ENCODE data around the gene POLR1A.

The POLR1A gene

DNA sequence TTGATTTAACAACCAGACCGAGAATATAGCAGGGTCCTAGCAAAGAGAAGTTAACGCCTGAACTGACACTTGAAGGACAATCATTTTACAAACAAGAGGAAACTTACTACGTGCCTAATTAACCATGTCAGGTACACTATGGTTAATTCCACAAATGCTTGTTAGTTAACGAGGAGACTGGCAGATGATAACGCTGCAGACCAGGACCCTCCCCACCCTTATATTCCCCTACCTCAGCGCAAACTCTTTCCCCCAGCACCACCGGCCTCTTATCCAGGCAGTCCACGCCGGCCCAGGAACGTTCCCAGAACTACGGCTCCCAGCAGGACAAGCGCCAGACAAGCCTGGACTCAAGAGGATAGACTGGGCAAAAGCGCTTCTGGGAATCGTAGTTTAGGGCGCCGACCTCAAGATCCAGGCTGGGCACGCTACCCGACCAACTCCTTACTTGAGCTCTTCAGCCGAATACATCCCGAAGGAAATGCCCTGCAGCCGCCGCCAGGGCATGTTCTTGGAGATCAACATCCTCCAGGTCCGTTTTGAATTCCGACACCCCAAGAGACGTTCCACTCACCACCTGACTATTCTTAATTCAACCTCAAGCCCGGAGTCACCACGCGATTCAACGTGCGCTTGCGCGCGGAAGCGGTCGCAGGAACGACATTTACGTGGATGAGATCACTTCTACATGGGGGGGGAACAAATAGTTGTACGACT lies at the start of gene POLR1A:
TSS of gene POLR1A (minus strand) at position 635 of the 717 bp plus-strand sequence. CDS start at position 525, 110 bp downstream.
- peak; percentile 68 to 74 (median 70) for DNase-seq (ENCODE audit: low read depth in 3 of 3)

GRCh38 chr2:86150502-86150901 lies 44.8 kb upstream of the POLR1A start:
- no peak for DNase-seq (ENCODE audit: low read depth in 3 of 3)

GRCh38 chr2:86147793-86148192 lies 42.1 kb upstream of the POLR1A start:
- DNase-seq (ENCODE audit: low read depth in 3 of 3), result no peak

- no peak for DNase-seq (ENCODE audit: low read depth in 3 of 3)
Measured at GRCh38 chr2:86143926-86144685, 38.4 kb upstream of the POLR1A start.

- no peak for DNase-seq (ENCODE audit: low read depth in 3 of 3)
Measured at GRCh38 chr2:86143307-86143706, 37.6 kb upstream of the POLR1A start.

GRCh38 chr2:86142436-86143257 lies 37.0 kb upstream of the POLR1A start:
- DNase-seq (ENCODE audit: low read depth in 3 of 3), result no peak

- DNase-seq (ENCODE audit: low read depth in 3 of 3), result no peak
Measured at GRCh38 chr2:86140969-86141392, 35.3 kb upstream of the POLR1A start.

GRCh38 chr2:86139981-86140380 lies 34.3 kb upstream of the POLR1A start:
- no peak for DNase-seq (ENCODE audit: low read depth in 3 of 3)

- peak in 1 of 3 donors; percentile 10 for DNase-seq (ENCODE audit: low read depth in 3 of 3)
Measured at GRCh38 chr2:86138736-86139625, 33.3 kb upstream of the POLR1A start.

- no peak for DNase-seq (ENCODE audit: low read depth in 3 of 3)
Measured at GRCh38 chr2:86136141-86136540, 30.5 kb upstream of the POLR1A start.

DNA sequence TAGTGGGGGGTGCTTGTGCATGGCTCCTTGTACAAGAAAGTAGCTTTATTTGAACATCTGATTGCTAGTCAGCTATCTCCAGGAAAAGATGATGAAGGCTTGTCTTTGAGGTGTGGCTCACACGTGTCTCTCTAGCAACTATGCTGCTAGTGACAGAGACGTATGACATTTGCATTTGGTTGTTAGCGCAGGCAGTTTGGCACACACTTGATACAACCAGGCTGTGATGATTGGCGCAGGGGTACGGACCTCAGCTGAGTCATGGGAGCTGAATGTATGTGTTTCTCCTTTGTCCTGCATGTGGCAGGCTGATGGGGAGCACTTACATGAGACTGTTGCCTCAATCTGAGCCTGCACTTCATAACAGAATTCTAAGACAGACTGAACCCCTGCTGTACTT lies 30.0 kb upstream of the POLR1A start:
- DNase-seq (ENCODE audit: low read depth in 3 of 3), result no peak

GRCh38 chr2:86134709-86135108 lies 29.0 kb upstream of the POLR1A start:
- DNase-seq (ENCODE audit: low read depth in 3 of 3), result no peak

DNA sequence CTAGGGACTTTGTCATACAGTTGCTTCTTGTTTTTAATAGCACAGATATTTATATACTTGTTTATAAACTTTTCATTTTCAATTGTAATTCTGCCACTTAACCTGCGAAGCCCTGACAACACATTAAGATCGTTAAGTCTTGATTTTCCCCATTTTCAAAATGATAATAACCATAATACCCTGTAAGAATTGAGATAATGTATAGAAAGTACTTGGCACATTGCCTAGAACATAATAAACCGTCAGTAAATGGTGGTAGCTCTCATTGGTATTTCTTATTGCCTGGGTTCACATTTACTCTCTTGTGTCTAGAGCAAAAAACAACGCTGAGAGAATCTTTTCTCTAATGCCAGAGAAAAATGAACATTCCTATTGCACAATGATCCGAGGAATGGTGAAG lies 19.0 kb upstream of the POLR1A start:
- DNase-seq (ENCODE audit: low read depth in 3 of 3), result no peak

- no peak for DNase-seq (ENCODE audit: low read depth in 3 of 3)
Measured at GRCh38 chr2:86123328-86123925, 17.7 kb upstream of the POLR1A start.

GRCh38 chr2:86118130-86118529 lies 12.4 kb upstream of the POLR1A start:
- no peak for DNase-seq (ENCODE audit: low read depth in 3 of 3)

GRCh38 chr2:86107031-86107430 lies 1.3 kb upstream of the POLR1A start:
- no peak for DNase-seq (ENCODE audit: low read depth in 3 of 3)

- peak; percentile 89 to 94 (median 94) for DNase-seq (ENCODE audit: low read depth in 3 of 3)
Measured at GRCh38 chr2:86105969-86106945, 571 bp upstream of the POLR1A start, which contains the start of gene PTCD3. Gene PTCD3, plus strand, starts transcription at chr2:86106235. Its CDS starts 13 bp downstream, at chr2:86106248.

DNA sequence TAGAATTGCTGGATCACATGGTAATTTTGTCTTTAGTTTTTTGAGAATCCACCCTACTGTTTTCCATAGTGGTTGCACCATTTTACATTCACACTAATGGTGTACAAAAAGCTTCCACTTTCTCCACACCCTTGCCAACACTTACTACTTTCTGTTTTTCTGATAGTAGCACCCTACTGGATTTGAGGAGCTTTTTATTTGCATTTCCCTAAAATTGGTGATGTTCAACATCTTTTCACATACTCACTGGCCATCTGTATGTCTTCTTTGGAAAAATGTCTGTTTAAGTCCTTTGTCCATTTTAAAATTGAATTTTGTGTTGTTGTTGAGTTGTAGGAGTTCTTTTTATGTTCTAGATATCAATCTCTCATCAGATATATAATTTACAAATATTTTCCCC lies 3.5 kb downstream of the POLR1A start:
- DNase-seq (ENCODE audit: low read depth in 3 of 3), result no peak

DNA sequence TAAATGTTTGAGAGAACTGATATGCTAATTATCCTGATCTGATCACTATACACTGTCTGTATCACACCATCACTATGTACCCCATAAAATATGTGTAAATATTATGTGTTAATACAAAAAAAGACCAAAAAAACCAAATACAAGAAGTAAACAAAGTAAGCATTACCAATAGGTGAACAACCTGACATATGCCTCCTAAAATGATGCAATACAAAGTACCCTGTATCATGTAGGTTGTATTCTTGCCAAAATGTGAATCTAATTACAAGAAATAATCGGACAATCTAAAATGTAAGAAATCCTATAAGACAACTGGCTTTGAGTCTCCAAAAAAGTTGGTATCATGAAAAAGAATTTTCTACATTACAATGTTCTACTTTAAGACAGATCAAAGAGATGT lies 7.8 kb downstream of the POLR1A start:
- DNase-seq (ENCODE audit: low read depth in 3 of 3), result no peak

Data from stimulated activated CD4-positive, alpha-beta T cell treated with anti-CD3 and anti-CD28 coated beads, TNF-alpha, amount 100 ng/mL, for 48 hours (primary cell).